ENCODE results near the gene FKBP1B. TPM values are rescaled to one million over a fixed set of nuclear protein-coding genes. Genes with fewer than 3 reads are reported as not detected.

The FKBP1B gene
- total RNA-seq, 1 donor from 2014 or later: 26.0 TPM

DNA sequence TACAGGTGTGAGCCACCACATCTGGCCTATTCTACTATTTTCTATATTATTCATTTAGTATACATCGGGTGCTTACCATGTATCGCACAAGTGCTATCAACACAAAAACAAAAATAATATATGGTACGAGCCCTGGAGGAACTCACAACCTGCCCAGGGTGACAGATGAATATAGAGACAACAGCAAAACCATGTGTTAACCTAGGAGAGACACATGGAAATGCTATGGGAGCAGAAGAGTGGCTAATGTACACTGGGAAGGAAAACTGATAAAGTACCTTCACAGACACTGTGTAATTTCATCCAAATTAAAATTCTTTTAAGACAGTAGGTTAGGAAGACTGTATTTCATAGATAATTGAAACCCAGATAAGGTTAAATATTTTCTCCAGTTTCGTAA, 22.7 kb downstream of the FKBP1B start:
- Histone ChIP-seq H3K36me3 (ENCODE audit: control insufficient read depth, insufficient read depth, low read length) (peaks cover 1% of the 10 kb centered on the region), H3K4me3 (ENCODE audit: low read depth, low read length) (no peak overlapping the region), H3K27me3 (ENCODE audit: control insufficient read depth, insufficient read depth, low read length) (no peaks in the 10 kb centered on the region)
- no peak for DNase-seq (ENCODE audit: low read depth)
- TF ChIP-seq, protein P1, sequence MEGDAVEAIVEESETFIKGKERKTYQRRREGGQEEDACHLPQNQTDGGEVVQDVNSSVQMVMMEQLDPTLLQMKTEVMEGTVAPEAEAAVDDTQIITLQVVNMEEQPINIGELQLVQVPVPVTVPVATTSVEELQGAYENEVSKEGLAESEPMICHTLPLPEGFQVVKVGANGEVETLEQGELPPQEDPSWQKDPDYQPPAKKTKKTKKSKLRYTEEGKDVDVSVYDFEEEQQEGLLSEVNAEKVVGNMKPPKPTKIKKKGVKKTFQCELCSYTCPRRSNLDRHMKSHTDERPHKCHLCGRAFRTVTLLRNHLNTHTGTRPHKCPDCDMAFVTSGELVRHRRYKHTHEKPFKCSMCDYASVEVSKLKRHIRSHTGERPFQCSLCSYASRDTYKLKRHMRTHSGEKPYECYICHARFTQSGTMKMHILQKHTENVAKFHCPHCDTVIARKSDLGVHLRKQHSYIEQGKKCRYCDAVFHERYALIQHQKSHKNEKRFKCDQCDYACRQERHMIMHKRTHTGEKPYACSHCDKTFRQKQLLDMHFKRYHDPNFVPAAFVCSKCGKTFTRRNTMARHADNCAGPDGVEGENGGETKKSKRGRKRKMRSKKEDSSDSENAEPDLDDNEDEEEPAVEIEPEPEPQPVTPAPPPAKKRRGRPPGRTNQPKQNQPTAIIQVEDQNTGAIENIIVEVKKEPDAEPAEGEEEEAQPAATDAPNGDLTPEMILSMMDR (IDR thresholded peaks at IDR 0.05; ENCODE audit: insufficient read depth, low read length, poor library complexity, severe bottlenecking): no peak

GRCh38 chr2:24073816-24074215, 24.3 kb downstream of the FKBP1B start:
- H3K36me3 ChIP-seq (ENCODE audit: control insufficient read depth, insufficient read depth, low read length): peaks cover 1% of the 10 kb centered on the region
- H3K4me3 ChIP-seq (ENCODE audit: low read depth, low read length): no peak overlapping the region
- H3K27me3 ChIP-seq (ENCODE audit: control insufficient read depth, insufficient read depth, low read length): no peaks in the 10 kb centered on the region
- TF ChIP-seq, protein P1 (IDR thresholded peaks at IDR 0.05; ENCODE audit: insufficient read depth, low read length, poor library complexity, severe bottlenecking): no peak
- no peak for DNase-seq (ENCODE audit: low read depth)

DNA sequence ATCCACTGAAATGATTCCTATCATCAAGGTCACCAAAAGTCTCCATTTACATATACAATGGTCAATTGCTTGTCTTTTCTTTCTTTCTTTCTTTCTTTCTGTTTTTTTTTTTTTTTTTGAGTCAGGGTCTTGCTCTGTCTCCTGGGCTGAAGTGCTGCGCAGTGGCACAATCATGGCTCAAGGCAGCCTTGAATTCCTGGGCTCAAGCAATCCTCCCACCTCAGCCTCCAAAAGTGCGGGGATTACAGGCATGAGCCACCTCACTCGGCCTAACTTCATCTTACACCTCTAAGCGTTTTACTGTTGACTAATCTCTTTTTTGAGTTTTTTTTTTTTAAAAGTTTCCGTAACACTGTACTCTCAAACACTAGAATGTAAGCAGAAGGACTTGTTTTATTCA, 25.7 kb downstream of the FKBP1B start:
- DNase-seq (ENCODE audit: low read depth): no peak

GRCh38 chr2:24075915-24076848, 26.6 kb downstream of the FKBP1B start, which contains the start of gene SF3B6:
Gene SF3B6, minus strand, starts transcription at chr2:24076326. Its CDS starts 97 bp downstream, at chr2:24076229.
- Histone ChIP-seq H3K36me3 (ENCODE audit: control insufficient read depth, insufficient read depth, low read length) (no peaks in the 10 kb centered on the region), H3K4me3 (ENCODE audit: low read depth, low read length) (peak within 1 kb of the TSS; percentile 85), H3K27me3 (ENCODE audit: control insufficient read depth, insufficient read depth, low read length) (no peaks in the 10 kb centered on the region)
- TF ChIP-seq, protein P1 (IDR thresholded peaks at IDR 0.05; ENCODE audit: insufficient read depth, low read length, poor library complexity, severe bottlenecking): no peak
- peak; percentile 94 for DNase-seq (ENCODE audit: low read depth)

More for the DNA sequence above, 25.7 kb downstream of the FKBP1B start:
- Histone ChIP-seq H3K4me3 (ENCODE audit: low read depth, low read length) (peak overlapping the region; percentile 85), H3K27me3 (ENCODE audit: control insufficient read depth, insufficient read depth, low read length) (no peaks in the 10 kb centered on the region), H3K36me3 (ENCODE audit: control insufficient read depth, insufficient read depth, low read length) (no peaks in the 10 kb centered on the region)
- TF ChIP-seq, protein P1 (IDR thresholded peaks at IDR 0.05; ENCODE audit: insufficient read depth, low read length, poor library complexity, severe bottlenecking): no peak

DNA sequence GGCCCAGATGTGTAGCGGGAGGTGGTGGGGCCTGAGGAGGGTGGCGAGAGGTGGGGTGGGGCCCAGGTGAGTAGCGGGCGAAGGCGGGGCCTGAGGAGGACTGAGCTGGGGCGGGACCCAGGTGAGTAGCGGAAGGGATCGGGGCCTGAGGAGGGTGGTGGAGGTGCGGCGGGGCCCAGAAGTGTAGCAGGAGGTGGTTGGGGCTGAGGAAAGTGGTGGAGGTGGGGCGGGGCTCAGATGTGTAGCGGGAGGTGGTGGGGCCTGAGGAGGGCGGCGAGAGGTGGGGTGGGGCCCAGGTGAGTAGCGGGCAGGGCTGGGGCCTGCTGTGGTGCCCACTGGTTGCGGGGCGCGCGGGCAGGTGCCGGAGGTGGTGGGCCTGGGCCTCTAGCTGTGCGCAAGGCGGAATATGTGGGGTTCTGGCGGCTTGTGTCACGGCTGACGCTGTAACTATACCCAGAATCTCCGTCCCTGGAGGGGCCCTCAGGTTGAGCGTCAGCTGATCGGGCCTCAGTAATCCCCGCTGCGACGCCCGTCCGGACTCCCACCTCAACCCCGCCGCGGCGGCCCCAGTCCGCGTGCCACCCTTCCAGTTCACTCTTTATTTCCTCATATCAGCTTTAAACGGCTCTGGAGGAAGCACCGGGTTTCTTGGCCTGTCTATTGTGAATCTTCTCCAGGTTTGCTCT, 27.5 kb downstream of the FKBP1B start:
- H3K36me3 ChIP-seq (ENCODE audit: control insufficient read depth, insufficient read depth, low read length): peaks cover under 1% of the 10 kb centered on the region
- TF ChIP-seq, protein P1 (IDR thresholded peaks at IDR 0.05; ENCODE audit: insufficient read depth, low read length, poor library complexity, severe bottlenecking): no peak
- peak overlapping the region; percentile 85 for H3K4me3 ChIP-seq (ENCODE audit: low read depth, low read length)
- DNase-seq (ENCODE audit: low read depth): no peak
- no peaks in the 10 kb centered on the region for H3K27me3 ChIP-seq (ENCODE audit: control insufficient read depth, insufficient read depth, low read length)
